Prostate gland (tissue), 2 donors: ENCODE measurements around the gene CIRBP.

Experiments used
- POLR2A ChIP-seq: fragments of 450-650 bp; IDR thresholded peaks from one replicate; pipeline ENCODE4 v1.6.1; 2016; ENCODE audit warnings: antibody characterized with exemption, mild to moderate bottlenecking
- TF ChIP-seq, protein P1 (sequence below), 4 experiments: fragments of 200-600 bp in 2 of 4; fragments of 450-650 bp in 2 of 4; sonication (generic) in 2 of 4; IDR thresholded peaks; 1 replicate in 3 of 4; 2 replicates in 1 of 4; pipeline ENCODE4 v1.5.1; 2016 to 2019; ENCODE audit warnings: antibody characterized with exemption in 4 of 4, mild to moderate bottlenecking in 2 of 4, moderate library complexity in 2 of 4

DNA sequence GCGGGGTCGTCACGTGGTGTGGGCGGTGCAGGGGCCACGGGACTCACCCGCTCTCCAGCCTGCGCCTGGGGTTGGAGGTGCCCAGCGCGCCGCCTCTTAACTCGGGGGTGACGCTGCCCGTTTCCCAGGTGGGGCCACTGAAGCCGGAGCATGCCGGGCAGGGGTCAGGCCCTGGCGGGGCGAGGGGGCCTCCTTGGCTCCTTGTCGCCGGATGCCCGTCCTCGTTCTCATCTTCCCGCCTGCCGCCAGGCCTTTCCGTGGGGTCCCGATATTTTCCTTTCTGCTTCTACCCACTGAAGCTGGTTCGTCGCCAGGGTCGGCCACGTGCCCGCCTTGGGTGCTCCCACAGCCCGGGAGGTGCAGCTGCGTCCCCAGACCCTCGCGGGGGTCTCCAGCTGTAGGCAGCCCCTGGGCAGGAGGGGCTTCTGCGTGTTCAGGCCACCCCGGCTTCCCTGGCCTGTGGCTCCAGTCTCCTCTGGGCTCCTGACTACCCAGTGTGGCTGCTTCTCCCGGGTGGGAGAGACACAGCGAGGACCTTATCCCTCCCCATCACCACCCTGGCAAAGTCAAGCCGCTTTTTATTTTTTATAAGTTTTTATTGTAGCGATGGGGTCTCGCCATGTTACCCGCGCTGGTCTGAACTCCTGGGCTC is 7.0 kb downstream of the CIRBP start:
- TF ChIP-seq, protein P1, sequence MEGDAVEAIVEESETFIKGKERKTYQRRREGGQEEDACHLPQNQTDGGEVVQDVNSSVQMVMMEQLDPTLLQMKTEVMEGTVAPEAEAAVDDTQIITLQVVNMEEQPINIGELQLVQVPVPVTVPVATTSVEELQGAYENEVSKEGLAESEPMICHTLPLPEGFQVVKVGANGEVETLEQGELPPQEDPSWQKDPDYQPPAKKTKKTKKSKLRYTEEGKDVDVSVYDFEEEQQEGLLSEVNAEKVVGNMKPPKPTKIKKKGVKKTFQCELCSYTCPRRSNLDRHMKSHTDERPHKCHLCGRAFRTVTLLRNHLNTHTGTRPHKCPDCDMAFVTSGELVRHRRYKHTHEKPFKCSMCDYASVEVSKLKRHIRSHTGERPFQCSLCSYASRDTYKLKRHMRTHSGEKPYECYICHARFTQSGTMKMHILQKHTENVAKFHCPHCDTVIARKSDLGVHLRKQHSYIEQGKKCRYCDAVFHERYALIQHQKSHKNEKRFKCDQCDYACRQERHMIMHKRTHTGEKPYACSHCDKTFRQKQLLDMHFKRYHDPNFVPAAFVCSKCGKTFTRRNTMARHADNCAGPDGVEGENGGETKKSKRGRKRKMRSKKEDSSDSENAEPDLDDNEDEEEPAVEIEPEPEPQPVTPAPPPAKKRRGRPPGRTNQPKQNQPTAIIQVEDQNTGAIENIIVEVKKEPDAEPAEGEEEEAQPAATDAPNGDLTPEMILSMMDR (IDR thresholded peaks at IDR 0.05) = no peak
- peak; percentile 17 for TF ChIP-seq POLR2A
